Raji (cell line): ENCODE measurements around the gene PDGFC.

ENCODE experiments used
- POLR2A ChIP-seq: IDR thresholded peaks from 2 replicates; pipeline ENCODE4 v1.6.1; 2011; ENCODE audit warnings: low read depth, low read length, control low read depth; ENCODE audit not compliant: insufficient read depth

Gene PDGFC

DNA sequence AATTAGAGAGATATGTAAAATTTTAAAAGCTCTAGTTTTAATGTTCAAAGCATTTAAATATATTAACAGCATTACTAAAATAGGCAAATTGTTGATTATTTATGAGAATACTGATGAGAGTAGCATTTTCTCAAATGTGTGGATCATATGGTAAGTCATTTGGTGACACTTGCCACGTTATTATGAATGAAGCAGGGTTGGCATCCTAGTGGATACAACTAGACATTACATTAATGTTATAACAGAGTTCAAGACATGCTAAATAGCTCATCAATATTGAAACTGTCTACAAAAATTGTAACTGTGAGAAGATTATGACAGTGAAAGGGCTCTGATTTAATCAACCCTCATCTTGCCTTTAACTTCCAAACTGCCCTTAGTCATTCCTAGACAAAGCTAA, 171.1 kb downstream of the PDGFC start:
- no peak for TF ChIP-seq POLR2A

DNA sequence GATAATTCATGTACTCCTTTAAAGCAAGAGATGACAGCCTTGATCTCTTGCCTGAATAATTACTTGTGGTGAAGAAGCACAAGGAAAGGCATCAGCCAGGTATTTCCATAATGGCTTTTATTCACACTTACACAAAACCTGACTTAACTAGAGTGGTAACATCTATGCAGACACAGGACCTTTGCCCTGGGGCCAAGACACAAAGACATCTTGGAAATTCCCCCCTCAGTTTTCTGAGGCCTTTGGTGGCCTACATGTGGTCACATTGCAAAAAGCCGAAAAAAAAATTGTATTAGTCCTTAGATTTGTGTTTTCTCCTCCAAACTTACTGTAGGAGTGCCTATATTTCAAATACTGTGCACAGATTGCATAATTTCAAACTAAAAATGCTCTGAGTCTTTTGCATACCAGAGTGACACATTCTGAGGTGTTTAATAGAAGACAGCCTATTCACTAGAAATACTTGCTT, 172.4 kb downstream of the PDGFC start:
- no peak for TF ChIP-seq POLR2A

DNA sequence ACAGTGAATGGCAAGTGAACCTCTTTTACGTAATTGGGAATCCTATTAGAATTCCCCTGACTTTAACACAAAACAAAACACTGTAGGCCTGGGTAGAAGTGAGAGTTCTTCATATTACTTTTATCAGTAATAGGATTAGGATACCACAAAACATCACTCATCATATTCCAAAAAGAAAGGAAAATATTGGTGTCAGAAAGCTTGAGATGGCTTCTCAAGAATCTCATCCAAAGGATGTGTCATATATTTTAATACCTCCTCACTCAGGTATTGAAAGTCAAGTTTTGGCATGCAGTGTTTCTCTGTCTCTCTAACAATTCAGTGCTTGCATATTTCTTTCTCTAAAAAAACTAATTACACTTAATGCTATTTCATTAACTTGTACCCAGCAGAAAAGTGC, 173.2 kb downstream of the PDGFC start:
- no peak for TF ChIP-seq POLR2A

DNA sequence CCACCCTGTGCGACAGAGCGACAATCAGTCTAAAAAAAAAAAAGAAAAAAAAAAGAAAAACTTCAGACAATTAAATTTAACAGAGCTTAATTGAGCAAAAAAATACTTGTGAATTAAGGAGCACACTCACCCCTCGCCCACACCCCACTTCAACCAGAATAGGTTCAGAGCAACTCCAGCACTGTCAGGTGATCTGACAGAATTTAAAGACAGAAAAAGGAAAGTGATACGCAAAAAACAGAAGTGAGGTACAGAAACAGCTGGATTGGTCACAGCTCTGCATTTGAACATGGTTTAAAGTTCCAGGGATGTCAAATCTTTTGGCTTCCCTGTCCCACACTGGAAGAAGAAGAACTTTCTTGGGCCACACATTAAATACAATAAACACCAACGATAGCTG, 174.4 kb downstream of the PDGFC start:
- no peak for TF ChIP-seq POLR2A

DNA sequence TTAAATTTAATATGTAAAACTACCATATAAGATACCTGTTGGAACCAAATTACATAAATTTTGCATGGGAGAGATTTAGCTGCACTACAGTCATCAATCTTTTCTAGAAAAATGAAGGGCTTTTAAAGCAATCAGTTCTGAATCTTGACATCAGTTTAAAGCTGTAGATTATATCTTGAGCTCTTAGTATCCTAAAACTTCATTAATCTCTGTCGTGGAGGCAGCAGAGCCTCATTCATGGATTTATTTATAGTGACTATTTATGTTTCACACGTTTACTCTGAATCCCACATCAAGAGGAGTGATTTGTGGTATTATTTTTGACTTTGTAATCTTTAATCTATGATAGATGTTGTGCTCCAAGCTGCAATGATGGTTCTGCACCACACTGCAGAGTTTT, 175.9 kb downstream of the PDGFC start:
- TF ChIP-seq POLR2A, result no peak

DNA sequence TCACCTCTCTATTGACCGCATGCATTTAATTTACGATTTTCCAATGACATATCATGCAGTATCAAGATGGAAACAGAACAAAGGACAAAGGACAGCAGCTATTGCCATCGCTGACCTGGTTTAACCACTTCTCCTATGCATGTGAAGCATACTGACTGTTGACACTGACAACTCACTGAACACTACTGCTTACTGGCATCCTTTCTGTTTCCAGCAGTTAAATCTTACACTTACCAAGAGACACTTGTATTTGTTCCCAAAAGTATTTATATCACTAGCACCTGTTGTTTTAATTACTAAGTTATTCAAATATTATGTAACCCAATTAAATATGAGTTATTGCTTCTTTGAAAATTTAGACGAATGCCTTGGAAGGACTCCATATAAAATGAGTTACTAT, 176.7 kb downstream of the PDGFC start:
- TF ChIP-seq POLR2A, result no peak

DNA sequence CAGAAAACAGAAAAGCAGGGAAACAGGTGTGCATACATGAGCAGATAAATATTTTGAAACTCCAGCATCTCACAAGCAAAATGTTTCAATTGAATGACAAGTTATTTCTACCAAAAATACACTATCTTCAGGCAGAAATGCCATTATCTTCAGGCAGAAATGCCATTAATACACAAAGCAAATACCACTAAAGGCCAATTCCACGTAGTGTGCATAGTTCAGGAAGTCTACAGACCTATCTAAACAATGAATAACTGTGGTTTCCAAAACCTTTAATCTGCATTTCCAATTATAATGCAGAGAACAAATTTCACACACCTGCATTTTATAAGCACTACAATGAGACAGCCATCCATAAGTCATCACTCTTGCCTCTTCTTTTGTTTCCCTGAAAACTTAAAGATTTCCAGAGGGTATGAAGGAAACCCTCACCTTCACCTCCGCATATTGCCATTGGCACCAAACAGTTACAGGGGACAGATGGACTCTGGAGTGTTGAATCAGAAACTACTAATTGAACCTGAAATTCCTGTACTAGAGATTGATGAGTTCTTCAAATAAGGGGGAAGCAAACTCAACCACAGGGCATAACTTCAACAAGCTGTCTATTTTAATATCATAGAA, 179.0 kb downstream of the PDGFC start:
- TF ChIP-seq POLR2A, result no peak

DNA sequence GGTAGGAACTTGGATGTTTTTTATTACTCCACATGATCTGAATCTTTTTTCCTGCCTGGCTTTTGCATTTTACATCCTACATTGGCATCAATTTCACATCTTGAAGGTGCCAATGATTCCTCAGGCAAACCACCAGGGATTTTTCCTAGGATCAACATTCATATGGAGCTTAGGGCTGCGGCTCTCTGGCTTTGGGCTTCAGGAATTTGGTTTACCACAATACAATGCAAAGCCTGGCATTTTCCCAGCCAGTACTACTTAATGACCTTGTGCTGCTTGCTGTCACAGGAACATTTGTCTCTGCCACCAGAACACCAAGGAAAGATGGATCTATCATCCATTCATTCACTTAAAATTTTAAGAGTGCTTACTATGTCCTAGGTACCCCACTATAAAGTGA, 180.7 kb downstream of the PDGFC start:
- TF ChIP-seq POLR2A, result no peak

DNA sequence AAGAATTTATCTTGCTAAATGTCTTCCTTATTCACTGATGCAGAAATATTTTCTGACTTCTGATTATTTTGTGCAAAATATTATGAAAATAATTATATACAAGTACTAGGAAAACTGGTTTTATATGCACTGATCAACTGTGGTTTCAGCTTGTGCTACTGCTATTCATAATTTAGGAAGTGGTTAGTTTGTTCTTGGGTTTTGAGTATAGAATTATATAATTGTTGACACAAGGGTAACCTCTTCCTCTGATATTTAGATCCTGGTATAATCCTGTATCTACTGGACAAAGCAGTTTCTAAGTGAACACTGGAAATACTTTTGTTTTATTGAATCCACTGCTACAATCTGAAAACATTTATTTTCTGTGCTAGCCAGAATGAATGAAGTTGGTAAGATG, 182.8 kb downstream of the PDGFC start:
- no peak for TF ChIP-seq POLR2A

DNA sequence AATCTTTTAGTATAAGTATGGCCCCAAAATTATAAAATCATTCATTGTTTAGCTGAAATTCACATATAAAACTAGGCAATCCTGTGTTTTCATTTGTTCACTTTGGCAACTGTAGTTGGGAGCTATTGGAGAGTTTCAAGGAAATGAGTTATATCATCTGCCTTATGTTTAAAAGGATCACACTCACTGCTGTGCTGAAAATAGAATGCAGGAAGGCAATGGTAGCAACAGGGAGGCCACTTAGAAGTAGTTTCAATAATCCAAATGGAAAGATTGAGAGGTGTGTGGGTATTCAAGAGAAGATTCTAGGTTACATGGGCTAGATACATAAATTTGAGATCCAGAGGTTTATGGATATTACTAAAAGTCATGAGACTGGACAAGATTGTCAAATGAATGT, 184.9 kb downstream of the PDGFC start:
- no peak for TF ChIP-seq POLR2A

DNA sequence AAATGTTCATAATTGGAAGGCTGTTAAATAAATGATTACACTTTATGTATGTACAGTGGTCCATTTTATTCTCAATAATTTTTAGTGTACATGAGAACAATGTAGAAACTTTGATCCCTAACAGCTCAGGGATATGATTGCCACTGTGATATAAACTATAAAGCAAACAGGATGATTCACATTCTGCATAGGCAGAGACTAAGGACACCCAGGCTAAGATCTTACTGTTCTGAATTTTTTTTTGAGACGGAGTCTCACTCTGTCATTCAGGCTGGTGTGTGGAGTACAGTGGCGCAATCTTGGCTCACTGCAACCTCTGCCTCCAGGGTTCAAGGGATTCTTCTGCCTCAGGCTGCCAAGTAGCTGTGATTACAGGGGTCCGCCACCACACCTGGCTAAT, 186.6 kb downstream of the PDGFC start:
- TF ChIP-seq POLR2A, result no peak

DNA sequence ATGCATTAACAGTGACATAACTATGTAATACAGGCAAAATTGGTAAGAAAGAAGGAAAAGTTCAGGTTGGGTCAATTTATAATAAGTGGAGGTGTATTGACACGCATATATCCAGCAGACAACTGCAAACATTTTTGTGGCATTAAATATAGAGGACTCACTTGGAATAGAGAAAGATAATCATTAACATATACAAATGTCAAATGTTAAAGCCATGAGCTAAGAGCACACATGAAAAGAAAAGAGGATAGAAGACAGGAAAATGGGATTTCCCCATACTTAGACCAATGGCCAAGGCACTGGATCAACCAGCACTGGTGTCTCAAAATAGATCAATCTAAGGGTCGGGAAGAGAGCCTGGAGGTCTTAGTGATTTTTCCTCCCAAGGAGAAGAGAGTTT, 187.6 kb downstream of the PDGFC start:
- TF ChIP-seq POLR2A, result no peak

DNA sequence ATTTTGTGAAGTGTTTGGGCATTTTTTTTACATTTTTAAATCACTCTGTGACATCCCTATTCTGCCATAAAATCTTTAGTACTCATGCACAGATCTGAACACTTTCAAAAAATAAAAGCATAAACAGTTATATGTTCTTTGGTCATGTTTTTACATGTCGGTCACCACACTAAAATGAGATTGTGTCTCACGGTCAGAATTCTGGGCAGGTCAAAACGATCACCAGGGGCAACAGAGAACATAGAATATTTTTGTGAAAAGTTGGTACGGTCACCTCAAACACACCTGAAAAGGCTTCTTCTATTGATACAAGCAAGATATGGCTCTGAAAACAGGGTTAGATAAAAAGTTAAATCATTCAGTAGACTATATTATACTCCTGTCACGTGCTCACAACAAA, 189.1 kb downstream of the PDGFC start:
- TF ChIP-seq POLR2A, result no peak

DNA sequence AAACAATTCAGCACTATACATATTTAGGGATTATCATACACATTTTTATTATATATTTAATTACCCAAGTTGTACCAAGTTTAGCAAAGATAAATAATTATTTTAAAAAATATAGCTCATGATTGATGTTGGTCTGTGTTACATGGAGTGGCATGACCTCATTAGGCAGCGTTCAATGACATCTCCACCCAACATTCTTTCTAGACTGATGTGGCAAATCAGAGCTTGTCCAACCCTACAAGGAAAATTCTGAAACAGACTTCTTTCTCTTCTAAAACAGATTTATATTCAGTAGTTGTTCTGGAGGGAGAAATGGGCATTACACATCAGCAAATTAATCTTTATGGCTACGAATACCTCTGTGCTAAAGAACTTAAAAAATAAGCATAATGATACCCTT, 189.7 kb downstream of the PDGFC start:
- no peak for TF ChIP-seq POLR2A

DNA sequence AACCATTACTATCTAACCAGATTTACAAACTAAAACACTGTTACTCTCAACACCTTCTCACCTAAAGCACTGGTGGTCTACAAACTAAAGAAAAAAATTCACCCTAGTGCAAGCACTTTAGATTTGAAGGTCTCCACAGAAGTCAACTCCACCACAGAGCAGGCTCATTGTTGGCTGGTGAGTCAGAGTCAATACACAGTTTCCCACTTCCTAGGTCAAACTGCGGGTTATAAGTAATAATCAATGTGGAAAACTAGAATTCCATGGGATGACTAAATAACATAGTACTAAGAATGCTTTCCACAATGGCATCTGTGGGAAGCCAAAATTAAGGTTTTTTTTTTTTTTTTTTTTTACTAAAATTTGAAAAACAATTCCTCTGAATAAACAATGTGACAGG, 191.8 kb downstream of the PDGFC start:
- no peak for TF ChIP-seq POLR2A

DNA sequence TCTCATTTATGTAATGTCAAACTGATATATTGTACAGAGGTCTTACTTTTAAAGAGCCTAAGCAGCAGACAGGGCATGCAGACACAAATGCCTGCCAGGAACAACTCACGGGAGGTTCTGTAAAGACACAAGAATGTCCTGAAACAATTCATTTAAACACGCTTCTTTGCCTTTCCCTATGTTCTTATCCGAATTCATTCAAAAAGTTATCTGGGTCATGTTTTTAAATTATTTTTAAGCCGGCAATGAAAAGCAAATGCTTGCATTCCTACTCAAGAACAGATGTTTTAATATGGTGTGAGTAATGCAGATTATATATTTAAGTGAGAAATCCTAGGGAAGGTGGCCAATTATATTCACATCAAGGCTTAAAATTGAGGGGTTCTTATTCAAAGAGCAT, 192.6 kb downstream of the PDGFC start:
- no peak for TF ChIP-seq POLR2A

DNA sequence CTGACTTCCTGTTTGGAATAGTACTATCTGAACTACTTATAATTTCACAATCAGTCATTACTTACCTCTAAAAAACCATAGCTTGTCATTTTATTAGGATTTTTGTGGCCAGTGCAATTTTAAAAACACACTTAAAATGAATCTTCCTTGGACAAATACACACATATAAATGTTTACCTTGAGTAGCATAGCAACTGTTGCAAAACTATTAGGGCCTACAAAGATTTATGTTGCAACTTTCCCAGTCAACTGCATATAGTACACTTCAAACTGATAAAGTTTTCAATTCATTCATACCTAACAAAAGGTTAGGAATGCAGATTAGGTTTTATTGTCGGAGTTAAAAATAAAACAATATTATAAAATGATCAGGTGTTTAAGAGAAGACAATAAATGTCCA, 193.0 kb downstream of the PDGFC start:
- no peak for TF ChIP-seq POLR2A
